GM23338 (cell line): ENCODE data around the gene TYW5. TPM values are rescaled to one million over a fixed set of nuclear protein-coding genes. Genes with fewer than 3 reads are reported as not detected.

Source experiments
- ATAC-seq: fragments of 200-7000 bp; cut with Tn5 transposase; 3 replicates; pipeline ENCODE4 v1.9.1; 2020
- DNase-seq: peaks from one replicate; pipeline ENCODE4 v3.0.0-alpha.2; 2015; ENCODE audit warnings: low spot score
- H2AFZ ChIP-seq: fragments of 200-600 bp; sonication (generic); 2 replicates; pipeline ENCODE4 v1.8.0; 2016; ENCODE audit warnings: antibody characterized with exemption, mild to moderate bottlenecking, moderate library complexity
- H3F3A ChIP-seq: fragments of 200-600 bp; sonication (generic); replicated peaks from 2 replicates; pipeline ENCODE4 v1.8.0; 2017; ENCODE audit warnings: antibody characterized with exemption, mixed run types, low read depth
- H3K27ac ChIP-seq: fragments of 200-600 bp; sonication (generic); 2 replicates; pipeline ENCODE4 v1.6.1; 2016; ENCODE audit warnings: low read depth
- H3K27me3 ChIP-seq: fragments of 200-600 bp; sonication (generic); 2 replicates; pipeline ENCODE4 v1.8.0; 2016; ENCODE audit warnings: mild to moderate bottlenecking, mixed run types, moderate library complexity; ENCODE audit not compliant: insufficient read depth
- H3K36me3 ChIP-seq: fragments of 200-600 bp; sonication (generic); 2 replicates; pipeline ENCODE4 v1.8.0; 2016; ENCODE audit warnings: mild to moderate bottlenecking; ENCODE audit not compliant: insufficient read depth
- H3K4me1 ChIP-seq: fragments of 200-600 bp; sonication (generic); 2 replicates; pipeline ENCODE4 v1.8.0; 2016; ENCODE audit warnings: mild to moderate bottlenecking, moderate library complexity; ENCODE audit not compliant: insufficient read depth
- H3K4me2 ChIP-seq: fragments of 200-600 bp; sonication (generic); 2 replicates; pipeline ENCODE4 v1.7.1; 2017; ENCODE audit warnings: mixed run types
- H3K4me3 ChIP-seq: fragments of 200-600 bp; sonication (generic); 2 replicates; pipeline ENCODE4 v1.6.1; 2016; ENCODE audit warnings: mixed run types
- H3K79me2 ChIP-seq: fragments of 200-600 bp; sonication (generic); replicated peaks from 2 replicates; pipeline ENCODE4 v1.8.0; 2017; ENCODE audit warnings: mild to moderate bottlenecking; ENCODE audit not compliant: insufficient read depth
- H3K9me2 ChIP-seq: fragments of 200-600 bp; sonication (generic); 2 replicates; pipeline ENCODE4 v1.8.0; 2017; ENCODE audit not compliant: insufficient read depth
- H4K20me1 ChIP-seq: fragments of 200-600 bp; sonication (generic); replicated peaks from 2 replicates; pipeline ENCODE4 v1.8.0; 2017; ENCODE audit warnings: mild to moderate bottlenecking; ENCODE audit not compliant: insufficient read depth
- H3K27ac Mint-ChIP-seq: 2 replicates; pipeline ENCODE4 v1.8.0; 2020; ENCODE audit warnings: inconsistent platforms, mild to moderate bottlenecking, moderate library complexity, mixed read lengths
- H3K27me3 Mint-ChIP-seq: 3 replicates; pipeline ENCODE4 v1.8.0; 2022; ENCODE audit warnings: low read depth, mild to moderate bottlenecking, moderate library complexity, mixed read lengths, inconsistent platforms; ENCODE audit not compliant: insufficient read depth, poor library complexity
- H3K36me3 Mint-ChIP-seq: 3 replicates; pipeline ENCODE4 v1.8.0; 2021; ENCODE audit warnings: low read depth, mild to moderate bottlenecking, inconsistent platforms, moderate library complexity, mixed read lengths
- H3K4me1 Mint-ChIP-seq: 3 replicates; pipeline ENCODE4 v1.8.0; 2020; ENCODE audit warnings: mild to moderate bottlenecking, inconsistent platforms, mixed read lengths
- H3K4me3 Mint-ChIP-seq: 3 replicates; pipeline ENCODE4 v1.8.0; 2021; ENCODE audit warnings: moderate library complexity, mild to moderate bottlenecking, inconsistent platforms, mixed read lengths
- H3K9me3 Mint-ChIP-seq: 3 replicates; pipeline ENCODE4 v1.8.0; 2020; ENCODE audit warnings: moderate library complexity, mild to moderate bottlenecking, inconsistent platforms, mixed read lengths
- CREB1 ChIP-seq: fragments of 250-450 bp; sonication (Bioruptor Pico); IDR thresholded peaks from 2 replicates; pipeline ENCODE4 v1.5.0; 2020; ENCODE audit warnings: low read depth, mild to moderate bottlenecking, moderate library complexity
- NANOG ChIP-seq: IDR thresholded peaks from 2 replicates; pipeline ENCODE4 v1.6.1; 2016; ENCODE audit warnings: antibody characterized with exemption, borderline replicate concordance
- POLR2AphosphoS5 ChIP-seq: IDR thresholded peaks from 2 replicates; pipeline ENCODE4 v1.6.1; 2016; ENCODE audit warnings: antibody characterized with exemption, low read depth
- STAT1 ChIP-seq: IDR thresholded peaks from one replicate; pipeline ENCODE4 v1.6.1; 2016; ENCODE audit warnings: antibody characterized with exemption; ENCODE audit not compliant: unreplicated experiment
- ZNF114 ChIP-seq: fragments of 250-450 bp; sonication (Bioruptor Pico); IDR thresholded peaks from 2 replicates; pipeline ENCODE4 v1.5.0; 2020; ENCODE audit warnings: mild to moderate bottlenecking, moderate library complexity
- ZNF462 ChIP-seq: fragments of 250-450 bp; sonication (Bioruptor Pico); IDR thresholded peaks from 2 replicates; pipeline ENCODE4 v1.5.0; 2020; ENCODE audit warnings: mild to moderate bottlenecking, moderate library complexity
- polyA plus RNA-seq: library from polyadenylated mRNA; unstranded; fragments of >200 nt; fragmentation: Nextera tagmentation; extraction: Ambion mirVana; gene quantifications from 2 replicates; pipeline ENCODE4 v1.2.1, GENCODE V29; 2016
- total RNA-seq: library from RNA; depleted of rRNA; stranded (reverse); fragments of >200 nt; shearing (Covaris generic); gene quantifications from 2 replicates; pipeline ENCODE4 v1.2.3, GENCODE V29; 2014

TYW5 gene
- total and polyA plus RNA-seq, 2 experiments from 2014 or later, result 12.4 to 19.6 TPM

GRCh38 chr2:199936554-199936953 lies 18.7 kb downstream of the TYW5 start (continued):
- TF ChIP-seq ZNF462 (CRISPR knock-in tag), result no peak
- TF ChIP-seq STAT1, result no peak
- TF ChIP-seq ZNF114 (CRISPR knock-in tag), result no peak
- TF ChIP-seq POLR2AphosphoS5, result no peak
- no peak for TF ChIP-seq CREB1 (CRISPR knock-in tag)
- TF ChIP-seq NANOG, result no peak

- no peak for TF ChIP-seq POLR2AphosphoS5
- no peak for TF ChIP-seq CREB1 (CRISPR knock-in tag)
- H3K36me3 Mint-ChIP-seq, result peaks cover 61% of the 10 kb centered on the region; the same call in 2 of the 3 replicates
Observed at GRCh38 chr2:199933466-199933865, 21.8 kb downstream of the TYW5 start.

More at GRCh38 chr2:199933466-199933865, 21.8 kb downstream of the TYW5 start:
- no peak for DNase-seq
- Histone ChIP-seq H3K4me2 (no peak overlapping the region), H3K4me1 (peaks cover 10% of the 10 kb centered on the region), H3K79me2 (no peaks in the 10 kb centered on the region), H4K20me1 (no peaks in the 10 kb centered on the region; the same call in 1 of the 2 replicates), H2AFZ (no peak overlapping the region), H3K4me3 (no peak overlapping the region), H3K36me3 (peaks cover 8% of the 10 kb centered on the region; the same call in 1 of the 2 replicates), H3K27me3 (no peaks in the 10 kb centered on the region), H3K27ac (no peak overlapping the region), H3K9me2 (no peaks in the 10 kb centered on the region), H3F3A (no peaks in the 10 kb centered on the region)
- Mint-ChIP-seq H3K27ac (no peak overlapping the region), H3K27me3 (peaks cover 5% of the 10 kb centered on the region), H3K4me1 (peaks cover 9% of the 10 kb centered on the region), H3K4me3 (no peak overlapping the region), H3K9me3 (no peaks in the 10 kb centered on the region)
- ATAC-seq, result no peak
